Erythroblast (primary cell): Measurements from ENCODE around the gene ERMAP.

Source experiments
- GATA1 ChIP-seq: IDR thresholded peaks from 2 replicates; pipeline ENCODE4 v1.6.1; 2011; ENCODE audit warnings: low read depth, mild to moderate bottlenecking, control low read depth, low read length, moderate library complexity
- POLR2A ChIP-seq: IDR thresholded peaks from 2 replicates; pipeline ENCODE4 v1.6.1; 2011; ENCODE audit warnings: mild to moderate bottlenecking, low read length

DNA sequence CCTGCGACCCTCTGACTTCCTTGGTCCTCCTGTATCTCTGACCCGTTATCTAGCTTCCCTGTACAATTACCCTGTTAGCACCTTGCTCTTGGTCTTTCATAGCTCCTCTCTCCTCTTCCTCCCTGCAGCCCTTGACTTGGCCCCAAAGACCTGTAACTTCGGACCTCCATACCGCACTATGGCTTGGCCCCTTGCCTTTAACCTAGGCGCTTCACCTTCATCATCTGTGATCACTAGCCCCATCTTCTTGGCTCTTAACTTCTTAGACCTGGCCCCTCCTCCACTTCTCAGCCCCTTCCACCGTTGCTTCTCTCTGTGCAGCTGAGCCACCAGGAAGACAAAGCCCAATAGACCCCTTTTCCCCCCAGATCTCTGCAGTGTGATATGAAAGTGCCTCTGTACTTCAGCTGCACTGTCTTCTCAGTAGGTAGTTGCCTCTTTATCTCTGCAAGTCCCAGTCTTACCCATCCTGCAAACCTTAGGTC is 30.2 kb downstream of the ERMAP start:
- TF ChIP-seq POLR2A (no peak), GATA1 (no peak)
